NCI-H2227 treated with DMSO at 0.1 percent for 48 hours (cell line): ENCODE results near the gene NDUFA8.

Experiments
- DNase-seq: peaks from one replicate; lab custom pipeline; 2025; lab: John Stamatoyannopoulos, UW

NDUFA8 gene

DNA sequence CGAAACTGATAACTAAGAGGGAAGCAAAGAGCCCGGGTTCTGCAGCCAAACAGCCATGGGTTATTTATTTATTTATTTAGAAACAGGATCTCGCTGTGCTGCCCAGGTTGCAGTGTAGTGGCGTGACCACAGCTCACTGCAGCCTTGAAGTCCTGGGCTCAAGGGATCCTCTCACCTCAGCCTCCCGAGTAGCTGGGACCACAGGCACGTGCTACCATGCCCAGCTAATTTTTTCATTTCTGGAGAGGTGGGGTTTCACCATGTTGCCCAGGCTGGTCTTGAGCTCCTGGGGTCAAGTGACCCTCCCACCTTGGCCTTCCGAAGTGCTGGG, 24.1 kb downstream of the NDUFA8 start:
- no peak for DNase-seq

GRCh38 chr9:122134822-122135528, 24.6 kb downstream of the NDUFA8 start:
- DNase-seq: no peak

DNA sequence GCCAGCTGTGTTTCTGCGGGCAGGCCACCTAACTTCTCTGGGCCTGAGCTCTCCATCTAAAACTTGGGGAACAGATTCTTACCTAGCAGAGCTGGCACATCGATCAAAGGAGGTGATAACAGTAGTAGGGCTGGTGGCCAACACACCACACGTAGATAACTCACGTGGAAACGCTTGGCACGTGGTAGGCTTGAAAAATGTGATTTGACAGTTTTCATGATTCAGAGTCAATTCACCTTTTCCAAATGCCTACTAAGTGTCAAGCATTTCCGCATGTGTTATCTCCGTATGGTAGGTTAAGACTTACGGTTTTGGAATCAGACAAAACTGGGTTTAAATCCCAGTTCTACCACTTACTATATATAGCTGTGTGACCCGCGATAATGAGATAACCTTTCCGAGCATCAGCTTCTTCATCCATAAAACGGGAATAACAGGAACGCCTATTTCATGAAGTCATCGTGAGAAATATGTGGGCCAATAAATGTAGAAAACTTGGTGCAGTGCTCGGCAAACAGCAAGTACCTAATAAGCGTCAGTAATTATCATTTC, 25.5 kb downstream of the NDUFA8 start:
- no peak for DNase-seq

DNA sequence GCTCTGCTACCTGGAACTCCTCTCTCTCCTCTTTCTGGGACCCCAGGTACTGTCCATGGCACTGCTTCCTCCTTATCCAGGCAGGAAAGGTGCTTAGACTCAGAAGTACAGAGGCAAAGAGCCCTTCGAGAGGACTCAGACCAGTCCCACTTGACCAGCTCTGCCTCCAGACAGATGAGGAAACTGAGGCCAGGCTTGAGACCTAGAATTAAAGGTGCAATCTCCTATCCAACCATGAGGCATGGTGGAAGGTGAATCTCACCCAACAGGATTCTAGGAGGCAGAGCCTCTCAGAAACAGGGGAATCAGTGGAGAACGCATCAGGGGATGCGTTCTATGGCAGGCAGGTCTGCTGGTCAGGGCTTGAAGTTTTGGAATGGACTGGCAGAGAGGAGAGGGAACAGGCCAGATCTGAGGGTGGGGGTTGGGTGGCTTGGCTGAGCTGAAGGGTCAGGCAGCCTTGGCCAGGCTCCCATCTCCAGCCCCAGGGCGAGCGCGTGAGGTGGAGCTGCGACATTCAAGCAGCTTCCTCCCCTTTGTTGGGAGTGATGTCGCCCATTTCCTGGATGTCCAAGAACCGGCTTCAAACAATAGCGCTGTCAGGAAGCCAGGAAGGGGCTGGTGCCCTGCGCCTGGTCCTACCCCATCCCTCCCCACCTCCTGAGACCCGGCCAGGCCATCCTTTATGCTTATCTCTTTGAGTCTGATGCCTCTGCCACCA, 26.2 kb downstream of the NDUFA8 start:
- no peak for DNase-seq

- DNase-seq: no peak
Measured at GRCh38 chr9:122132539-122132938, 27.0 kb downstream of the NDUFA8 start.

- no peak for DNase-seq
Measured at GRCh38 chr9:122131401-122132001, 28.1 kb downstream of the NDUFA8 start.

DNA sequence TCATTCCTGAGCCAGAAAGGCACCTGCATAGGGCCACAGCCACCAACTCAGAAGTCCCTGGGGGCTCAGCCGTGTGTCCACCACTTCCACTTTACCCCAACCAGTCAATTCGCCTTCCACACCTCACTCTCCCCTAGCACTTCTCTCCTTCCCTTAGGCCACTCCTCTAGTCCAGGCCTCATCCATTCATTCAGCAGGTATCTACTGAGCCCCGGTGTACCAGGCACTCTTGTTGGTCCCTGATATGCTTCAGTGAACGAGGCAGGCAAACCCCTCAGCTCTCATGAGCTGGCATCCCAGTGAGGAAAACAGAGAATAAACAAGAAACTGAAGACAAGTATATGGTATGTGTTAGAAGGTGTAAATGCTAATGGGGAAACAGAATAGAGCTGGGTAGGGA, 28.7 kb downstream of the NDUFA8 start:
- no peak for DNase-seq

DNA sequence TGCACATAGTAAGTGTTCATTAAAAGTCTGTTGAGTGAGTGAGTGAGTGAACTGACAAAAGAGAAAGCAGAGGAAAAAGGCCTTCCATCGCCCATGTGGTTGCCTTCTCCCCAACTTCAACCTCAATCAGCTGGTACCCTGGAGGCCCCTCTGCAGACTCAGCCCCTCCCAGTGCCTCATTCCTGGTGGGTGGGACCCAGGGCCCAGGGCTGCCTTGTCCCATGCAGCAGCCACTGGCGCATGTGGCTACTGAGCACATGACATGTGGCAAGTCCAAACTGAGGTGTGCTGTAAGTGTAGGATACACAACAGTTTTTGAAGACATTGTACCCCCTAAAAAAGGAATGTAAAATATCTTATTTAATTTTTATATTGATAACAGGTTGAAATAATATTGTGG, 29.6 kb downstream of the NDUFA8 start:
- no peak for DNase-seq

DNA sequence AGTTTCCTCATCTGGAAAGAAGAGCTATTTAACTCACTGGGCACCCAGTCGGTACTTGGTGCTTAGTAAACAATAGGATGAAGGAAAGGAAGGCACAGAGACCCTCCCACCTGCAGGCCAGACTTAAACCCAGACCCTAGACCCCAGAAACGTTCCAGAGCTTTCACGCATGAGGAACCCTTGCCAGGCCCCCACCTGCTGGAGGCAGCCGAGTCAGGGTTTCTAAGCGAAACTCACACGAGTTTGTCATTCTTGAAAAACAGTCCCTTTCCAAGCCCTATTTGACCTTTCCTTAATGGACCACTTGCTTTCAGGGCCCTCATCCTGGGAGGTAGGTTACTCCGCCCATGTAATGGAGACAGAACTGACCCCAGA, 30.6 kb downstream of the NDUFA8 start:
- no peak for DNase-seq

DNA sequence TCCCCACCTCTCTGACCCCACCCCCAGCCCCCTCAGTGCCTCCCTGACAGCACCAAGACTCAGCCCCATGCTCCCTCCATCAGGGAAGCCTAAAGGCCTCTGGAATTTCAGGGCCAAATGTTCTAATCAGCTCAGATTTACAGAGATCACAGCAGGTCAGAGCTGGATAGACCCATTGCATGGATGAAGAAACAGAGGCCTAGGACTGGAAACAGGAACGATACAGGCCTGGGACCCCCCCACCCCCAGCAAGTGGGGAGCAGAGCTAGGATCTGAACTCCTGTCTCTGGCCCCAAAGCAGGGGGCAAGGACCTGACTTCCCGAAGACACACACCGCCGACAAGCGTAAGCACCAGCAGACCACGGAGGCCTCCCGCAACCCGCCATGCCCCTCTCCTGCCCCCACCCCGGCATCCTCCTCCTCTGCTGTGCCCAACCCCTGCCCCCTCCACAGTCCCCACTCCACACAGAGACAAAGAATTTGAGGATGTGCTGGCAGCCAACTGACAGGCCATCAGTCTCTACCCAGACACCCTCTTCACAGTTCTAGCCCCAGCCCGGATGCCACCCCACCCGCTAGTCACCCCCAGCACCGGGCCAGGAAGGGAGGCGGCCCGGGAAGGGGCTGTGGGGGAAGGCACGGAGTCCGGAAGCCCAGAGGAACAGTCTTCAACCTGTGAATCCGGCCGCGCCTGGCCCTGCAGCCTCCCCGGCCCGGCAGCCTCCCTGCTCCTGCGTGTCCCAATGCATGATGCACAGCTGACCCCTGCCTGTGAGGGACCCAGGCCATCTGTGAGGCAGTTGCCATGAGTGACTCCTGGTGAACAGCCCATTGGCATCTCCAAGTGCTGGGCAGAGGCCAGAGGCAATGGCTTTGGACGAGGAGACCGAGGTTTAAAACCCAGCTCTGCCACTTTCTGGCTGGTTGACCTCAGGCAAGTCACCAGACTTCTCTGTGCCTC, 31.3 kb downstream of the NDUFA8 start:
- DNase-seq: no peak

DNA sequence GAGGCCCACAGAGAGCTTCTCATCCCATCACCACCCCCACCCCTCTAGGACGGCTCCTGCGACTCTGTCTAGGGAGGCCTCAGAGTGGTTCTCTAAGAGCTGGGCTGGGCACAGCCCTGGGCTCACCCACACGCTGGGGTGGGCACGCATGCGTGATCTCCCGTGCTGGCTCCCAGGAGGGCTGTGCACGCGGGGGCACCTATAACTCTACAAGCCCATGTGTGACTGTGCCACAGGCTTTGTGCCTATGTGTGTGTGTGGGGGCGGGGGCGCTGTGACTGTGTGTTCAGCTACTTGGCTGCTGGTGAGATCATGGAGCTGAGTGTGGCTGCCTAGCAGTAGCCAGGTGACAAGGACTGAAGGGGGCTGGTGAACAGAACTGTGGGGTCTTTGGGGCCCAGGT, 32.2 kb downstream of the NDUFA8 start:
- no peak for DNase-seq

DNA sequence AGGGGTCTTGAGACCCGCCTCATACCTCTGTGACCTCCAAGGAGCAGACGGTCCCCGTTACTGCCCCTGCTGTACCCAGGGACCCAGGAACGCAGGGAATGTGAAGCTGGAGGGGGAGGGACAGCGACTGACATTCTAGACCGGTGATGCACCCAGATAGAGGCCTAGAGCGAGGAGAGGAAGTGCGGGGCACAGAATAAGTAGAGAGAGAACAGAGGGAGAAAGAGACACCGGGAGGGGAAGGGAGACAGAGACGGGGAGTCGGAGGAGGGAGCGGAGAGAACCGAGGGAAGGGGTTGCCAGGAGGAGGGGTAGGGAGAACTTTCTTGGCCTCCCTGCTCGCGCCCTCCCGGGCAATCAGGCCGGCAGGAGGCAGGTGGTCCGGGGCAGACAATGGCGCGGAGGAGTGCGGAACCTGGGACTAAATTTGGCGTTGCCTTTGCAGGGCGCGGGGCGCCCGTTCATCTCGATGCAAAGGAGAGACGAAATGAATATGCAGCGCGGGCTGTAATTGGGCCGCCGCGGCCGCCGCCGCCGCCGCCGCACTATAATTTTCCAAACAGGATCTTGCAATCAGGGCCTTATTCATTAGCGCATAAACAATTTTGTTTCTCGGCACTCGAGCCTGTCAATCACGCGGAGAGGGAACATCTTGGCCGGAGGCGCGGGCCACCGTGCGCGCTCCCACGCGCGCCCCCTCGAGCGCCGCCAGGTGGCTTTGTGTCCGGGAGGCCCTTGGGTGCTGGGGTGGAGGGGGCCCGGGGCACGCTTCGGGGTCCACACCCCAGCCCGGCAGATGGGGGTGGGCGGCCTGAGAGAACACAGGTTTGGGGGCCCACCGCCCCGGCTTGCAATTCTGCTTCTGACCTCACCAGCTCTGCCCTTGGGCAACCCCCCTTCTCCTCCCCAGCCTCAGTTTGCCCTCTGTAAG, 33.0 kb downstream of the NDUFA8 start:
- DNase-seq: no peak

- DNase-seq: no peak
Measured at GRCh38 chr9:122125509-122126330, 33.9 kb downstream of the NDUFA8 start.

DNA sequence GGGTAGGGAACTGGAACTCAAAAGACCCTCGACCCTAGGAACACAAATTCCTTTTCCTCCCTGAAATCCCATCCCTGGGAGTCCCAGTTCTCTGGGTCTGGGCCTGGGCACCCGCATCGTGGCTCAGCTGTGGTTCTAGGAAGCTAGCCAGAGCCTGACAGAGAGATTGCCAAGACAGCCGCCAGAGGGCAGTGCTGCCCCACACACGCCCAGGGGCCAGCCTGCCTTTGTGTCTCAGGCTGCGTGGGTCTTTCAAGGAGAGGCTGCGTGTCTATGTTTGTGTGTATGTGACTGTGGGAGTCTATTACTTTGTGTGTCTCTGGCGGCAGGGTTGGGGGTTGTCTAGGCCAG, 34.4 kb downstream of the NDUFA8 start:
- peak; percentile 50 for DNase-seq

DNA sequence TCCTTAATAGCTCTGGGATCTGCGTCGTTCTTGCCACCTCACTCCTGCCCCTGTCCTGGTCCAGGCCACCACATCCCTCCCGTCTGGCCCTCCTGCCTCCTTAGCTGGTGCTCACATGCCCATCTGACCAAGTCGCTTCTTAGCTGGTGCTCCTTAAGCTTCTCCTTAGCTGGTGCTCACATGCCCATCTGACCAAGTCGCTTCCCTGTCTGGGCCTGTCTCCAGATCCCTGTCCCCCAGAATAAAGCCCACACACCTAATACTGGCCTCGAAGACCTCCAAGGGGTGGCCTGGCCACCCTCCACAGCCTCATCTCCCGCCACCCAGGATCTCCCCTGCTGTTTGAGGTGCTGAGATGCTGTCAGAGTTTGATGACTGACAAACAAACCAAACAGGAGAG, 35.1 kb downstream of the NDUFA8 start:
- no peak for DNase-seq

DNA sequence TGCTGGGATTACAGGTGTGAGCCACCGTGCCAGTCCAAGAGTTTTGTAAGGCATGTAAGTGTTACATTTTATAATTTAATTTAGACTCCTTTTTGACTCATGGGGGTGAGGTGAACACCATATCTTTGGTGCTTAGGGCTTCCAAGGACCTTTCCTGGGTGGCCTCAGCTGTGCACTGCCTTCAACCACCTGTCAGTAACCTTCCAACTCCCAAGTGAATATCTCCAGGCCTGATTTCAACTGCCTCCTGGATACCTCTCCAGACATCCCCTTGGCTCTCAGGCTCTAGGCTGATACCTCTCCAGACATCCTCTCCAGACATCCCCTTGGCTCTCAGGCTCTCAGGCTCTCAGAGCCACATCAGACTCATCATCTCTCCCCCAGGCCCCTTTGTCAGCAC, 35.5 kb downstream of the NDUFA8 start:
- no peak for DNase-seq

- DNase-seq: no peak
Measured at GRCh38 chr9:122122903-122123632, 36.5 kb downstream of the NDUFA8 start.

DNA sequence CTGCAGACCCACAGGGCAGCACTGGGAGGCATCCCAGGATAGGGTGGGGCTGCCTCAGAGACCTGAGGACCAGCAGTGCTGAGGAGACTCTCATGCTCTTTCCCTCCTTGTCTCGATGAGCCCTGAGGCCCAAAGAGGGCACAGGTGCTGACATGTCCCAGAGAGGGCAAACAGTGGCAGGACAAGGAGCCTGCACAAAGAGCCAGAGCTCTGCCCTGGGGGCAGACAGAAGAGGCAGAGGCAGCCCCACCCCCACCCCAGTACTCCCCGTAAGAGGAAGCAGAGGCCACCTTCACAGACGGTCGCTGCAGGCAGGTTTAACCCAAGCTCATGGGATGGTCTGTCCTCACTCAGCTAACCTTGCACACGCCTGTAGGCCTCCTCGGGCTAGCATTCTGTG, 37.1 kb downstream of the NDUFA8 start:
- no peak for DNase-seq

DNA sequence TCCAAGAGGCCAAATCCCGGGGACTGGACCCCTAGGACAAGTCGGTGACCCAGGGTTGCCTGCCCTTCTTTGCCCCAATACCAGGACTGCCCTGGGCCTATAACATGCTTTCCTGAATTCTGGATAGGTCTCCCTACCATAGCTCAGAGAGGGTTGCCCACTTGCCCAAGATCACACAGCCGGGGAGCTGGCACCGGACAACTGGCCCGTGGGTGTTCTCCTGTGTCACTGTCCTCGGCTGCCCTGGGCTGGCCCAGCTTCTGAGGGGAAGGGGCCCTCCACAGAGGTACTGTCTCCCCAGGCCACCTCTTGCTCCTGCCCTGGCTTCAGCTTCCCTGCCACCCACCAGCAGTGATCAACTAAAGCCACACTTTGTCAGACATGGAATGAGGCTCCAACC, 37.6 kb downstream of the NDUFA8 start:
- DNase-seq: no peak

DNA sequence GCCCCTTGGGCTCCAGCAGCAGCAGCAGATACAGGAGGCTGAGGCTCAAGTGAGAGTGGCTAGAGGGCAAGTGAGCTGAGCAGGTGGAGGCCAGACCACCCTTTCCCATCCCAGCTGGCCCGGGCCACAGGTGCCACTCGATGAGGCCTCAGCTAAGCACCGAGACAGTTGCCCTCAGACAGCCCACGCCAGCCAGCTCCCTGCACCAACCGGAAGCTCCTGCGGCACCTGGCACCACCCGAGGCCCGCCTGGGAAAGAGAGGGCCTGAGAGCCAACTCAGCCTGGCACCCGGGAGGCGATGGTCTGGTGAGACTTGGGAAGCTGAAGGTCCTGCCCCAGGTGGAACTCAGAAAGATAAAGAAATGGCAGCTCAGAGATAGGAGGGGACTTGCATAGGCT, 38.2 kb downstream of the NDUFA8 start:
- no peak for DNase-seq
